Retinal pigment epithelial cell (primary cell): ENCODE results near the gene MCEE.
"Not testable (repeated sequence)": the region's sequence is repeated elsewhere in the genome, so short reads cannot be mapped to it uniquely, and the experiment has no call there.

Source experiments
- DNase-seq: peaks from one replicate; pipeline ENCODE4 v3.0.0-alpha.2; 2010; ENCODE audit warnings: low read depth
- H3K4me3 ChIP-seq: 2 replicates; pipeline ENCODE4 v1.5.1; 2011; ENCODE audit warnings: mild to moderate bottlenecking, low read length, control low read depth, moderate library complexity
- TF ChIP-seq, protein P1 (sequence below): conservative IDR thresholded peaks from 2 replicates; pipeline ENCODE4 v1.5.1; 2011; ENCODE audit warnings: low read depth, low read length, control low read depth, inconsistent platforms

MCEE gene

DNA sequence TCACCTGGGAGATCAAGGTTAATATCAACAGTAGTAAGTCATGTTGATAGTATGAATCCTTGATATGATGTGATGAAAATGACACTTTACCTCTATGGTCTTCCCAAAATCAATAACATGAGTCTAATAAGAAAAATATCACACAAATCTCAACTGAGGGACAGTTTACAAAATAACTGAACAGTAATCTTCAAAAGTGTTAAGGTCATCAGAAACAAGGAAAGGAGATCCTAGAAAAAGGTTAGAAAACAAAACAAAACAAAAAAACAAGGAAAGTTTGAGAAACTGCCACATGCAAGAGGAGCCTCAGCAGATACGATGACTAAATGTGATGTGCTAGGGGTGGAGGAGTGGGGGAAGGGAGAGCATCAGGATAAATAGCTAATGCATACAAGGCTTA, 16.2 kb downstream of the MCEE start:
- no peak overlapping the region for H3K4me3 ChIP-seq
- TF ChIP-seq, protein P1, sequence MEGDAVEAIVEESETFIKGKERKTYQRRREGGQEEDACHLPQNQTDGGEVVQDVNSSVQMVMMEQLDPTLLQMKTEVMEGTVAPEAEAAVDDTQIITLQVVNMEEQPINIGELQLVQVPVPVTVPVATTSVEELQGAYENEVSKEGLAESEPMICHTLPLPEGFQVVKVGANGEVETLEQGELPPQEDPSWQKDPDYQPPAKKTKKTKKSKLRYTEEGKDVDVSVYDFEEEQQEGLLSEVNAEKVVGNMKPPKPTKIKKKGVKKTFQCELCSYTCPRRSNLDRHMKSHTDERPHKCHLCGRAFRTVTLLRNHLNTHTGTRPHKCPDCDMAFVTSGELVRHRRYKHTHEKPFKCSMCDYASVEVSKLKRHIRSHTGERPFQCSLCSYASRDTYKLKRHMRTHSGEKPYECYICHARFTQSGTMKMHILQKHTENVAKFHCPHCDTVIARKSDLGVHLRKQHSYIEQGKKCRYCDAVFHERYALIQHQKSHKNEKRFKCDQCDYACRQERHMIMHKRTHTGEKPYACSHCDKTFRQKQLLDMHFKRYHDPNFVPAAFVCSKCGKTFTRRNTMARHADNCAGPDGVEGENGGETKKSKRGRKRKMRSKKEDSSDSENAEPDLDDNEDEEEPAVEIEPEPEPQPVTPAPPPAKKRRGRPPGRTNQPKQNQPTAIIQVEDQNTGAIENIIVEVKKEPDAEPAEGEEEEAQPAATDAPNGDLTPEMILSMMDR, result no peak
- no peak for DNase-seq

DNA sequence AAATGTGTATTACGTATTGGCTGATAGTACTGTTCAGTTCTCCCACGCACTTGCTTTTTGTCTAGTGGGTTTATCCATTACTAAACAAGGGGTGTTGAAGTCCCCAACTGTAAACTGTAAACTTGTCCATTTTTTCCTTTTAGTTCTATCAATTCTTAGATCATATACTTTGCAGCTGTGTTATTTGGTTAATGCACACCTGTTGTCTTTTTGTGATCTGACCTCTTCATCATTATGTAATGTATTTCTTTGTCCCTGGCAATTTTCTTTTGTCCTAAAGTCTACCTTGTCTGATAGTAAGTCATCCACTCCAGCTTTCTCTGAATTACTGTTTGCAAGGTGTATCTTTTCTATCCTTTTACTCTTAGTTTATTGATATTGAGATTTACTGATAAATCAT, 21.9 kb downstream of the MCEE start:
- no peak overlapping the region for H3K4me3 ChIP-seq
- no peak for DNase-seq
- TF ChIP-seq, protein P1, result no peak

DNA sequence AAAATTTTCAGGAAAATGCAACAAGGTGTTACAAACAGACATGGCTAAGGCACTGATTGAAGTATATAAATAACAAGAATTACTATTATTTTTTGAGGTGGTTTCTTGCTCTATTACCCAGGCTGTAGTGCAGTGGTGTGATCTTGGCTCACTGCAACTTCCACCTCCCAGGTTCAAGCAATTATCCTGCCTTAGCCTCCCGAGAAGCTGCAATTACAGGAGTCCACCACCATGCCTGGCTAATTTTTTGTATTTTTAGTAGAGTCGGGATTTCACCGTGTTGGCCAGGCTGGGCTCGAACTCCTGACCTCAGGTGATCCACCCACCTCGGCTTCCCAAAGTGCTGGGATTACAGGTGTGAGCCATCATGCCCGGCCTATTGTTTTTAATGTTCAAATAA, 23.6 kb downstream of the MCEE start:
- H3K4me3 ChIP-seq, result not testable (repeated sequence)

DNA sequence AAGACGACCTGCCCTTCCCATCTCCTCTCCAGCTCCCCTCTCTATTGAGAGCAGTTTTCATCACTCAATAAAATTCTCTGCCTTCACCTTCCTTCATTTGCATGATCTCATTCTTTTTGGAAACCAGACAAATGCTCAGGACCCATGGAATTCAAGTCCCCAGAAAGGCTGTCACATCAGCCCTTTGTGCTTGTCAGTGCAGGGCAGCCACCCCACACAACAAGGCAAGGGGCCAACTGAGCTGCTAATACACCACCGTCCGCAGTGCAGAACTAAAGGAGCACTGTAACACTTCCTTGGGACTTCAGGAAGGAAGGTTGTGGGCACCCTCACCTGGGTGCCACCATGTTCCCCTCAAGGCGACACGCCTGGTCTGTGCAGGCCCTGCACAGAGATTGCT, 26.2 kb downstream of the MCEE start:
- TF ChIP-seq, protein P1, result no peak
- H3K4me3 ChIP-seq, result no peak overlapping the region
- no peak for DNase-seq

More for the DNA sequence above, 23.6 kb downstream of the MCEE start:
- not testable (repeated sequence) for DNase-seq

DNA sequence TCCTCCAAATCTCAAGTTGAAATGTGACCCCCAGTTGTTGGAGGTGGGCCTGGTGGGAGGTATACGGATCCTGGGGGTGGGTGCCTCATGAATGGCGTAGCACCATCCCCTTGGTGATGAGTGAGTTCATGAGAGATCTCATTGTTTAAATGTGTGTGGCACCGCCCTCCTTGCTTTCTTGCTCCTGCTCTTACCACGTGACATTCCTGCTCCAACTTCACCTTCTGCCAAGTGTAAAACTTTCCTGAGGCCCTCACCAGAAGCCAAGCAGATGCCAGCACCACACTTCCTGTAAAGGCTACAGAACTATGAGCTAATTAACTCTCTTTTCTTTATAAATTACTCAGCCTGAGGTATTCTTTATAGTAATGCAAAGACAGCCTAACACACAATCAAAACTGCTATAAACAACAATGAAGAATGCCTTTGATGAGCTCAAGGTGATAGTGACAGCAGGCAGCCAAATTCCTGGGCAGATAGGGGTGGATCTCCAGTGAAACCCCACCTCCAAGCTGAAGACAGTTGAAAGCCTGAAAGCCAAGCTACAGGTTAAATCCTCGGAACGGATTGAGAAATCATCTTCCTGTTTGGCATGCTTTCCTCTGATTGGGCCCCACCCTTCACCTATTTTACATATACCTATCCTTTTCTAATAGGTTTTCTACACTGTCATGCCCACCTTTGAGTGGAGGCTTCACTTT, 26.9 kb downstream of the MCEE start:
- no peak overlapping the region for H3K4me3 ChIP-seq
- no peak for DNase-seq
- TF ChIP-seq, protein P1, result no peak

DNA sequence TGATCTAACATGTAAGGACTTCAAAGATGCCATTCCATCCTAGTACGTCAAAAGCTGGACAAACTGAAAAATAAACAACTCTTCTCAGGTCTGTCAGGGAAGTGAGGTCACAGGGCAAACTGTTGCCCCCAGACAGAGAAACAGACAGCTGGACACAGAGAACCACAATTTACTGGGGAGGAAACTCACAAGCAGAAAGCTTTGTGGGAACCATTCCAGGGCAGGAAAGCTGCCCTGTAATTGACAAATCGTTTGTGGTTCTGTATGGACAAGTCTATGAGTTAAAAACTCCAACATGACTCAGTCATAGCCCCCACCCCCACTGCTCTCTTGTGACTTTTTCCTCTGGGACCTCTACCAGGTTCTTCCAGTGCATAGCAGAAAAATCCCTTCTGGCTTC, 28.4 kb downstream of the MCEE start:
- no peak overlapping the region for H3K4me3 ChIP-seq
- TF ChIP-seq, protein P1, result no peak
- DNase-seq, result peak; percentile 36

DNA sequence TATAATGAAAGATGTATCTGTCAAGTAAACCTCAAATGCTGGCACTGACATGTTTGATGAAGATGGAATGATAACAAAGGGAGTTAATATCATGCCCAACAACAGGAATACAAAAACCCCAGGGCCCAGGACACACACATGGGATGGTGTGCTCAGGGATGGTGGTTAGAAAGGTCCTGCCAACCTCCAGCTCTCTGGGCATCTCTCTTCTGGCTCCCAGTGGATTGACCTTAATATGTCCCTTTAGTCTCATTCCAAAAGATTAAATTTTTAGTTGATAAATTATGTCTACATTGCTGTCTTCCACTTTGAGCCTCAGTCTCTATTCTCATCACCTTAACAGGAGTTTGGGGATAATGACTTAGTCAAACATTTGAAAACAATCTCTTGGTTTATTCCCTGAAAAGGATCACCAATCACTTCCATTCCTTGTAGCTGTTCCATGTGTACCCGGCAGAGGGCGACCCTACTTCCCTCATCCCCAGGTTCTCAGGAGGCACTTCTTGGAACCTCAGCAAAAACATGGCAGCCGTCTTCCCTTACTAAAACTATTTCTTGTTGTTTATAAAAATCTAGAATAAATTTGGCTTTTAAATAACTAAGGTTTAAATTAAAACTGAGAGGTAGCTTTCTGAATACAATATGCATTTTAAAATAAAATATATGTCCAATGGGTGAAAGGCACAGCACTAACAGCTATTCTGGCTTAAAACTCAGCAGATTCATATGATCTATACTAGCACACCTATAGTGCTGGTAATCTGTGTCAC, 29.6 kb downstream of the MCEE start:
- peak; percentile 9 for DNase-seq
- H3K4me3 ChIP-seq, result no peak overlapping the region
- TF ChIP-seq, protein P1, result peak; percentile 86

DNA sequence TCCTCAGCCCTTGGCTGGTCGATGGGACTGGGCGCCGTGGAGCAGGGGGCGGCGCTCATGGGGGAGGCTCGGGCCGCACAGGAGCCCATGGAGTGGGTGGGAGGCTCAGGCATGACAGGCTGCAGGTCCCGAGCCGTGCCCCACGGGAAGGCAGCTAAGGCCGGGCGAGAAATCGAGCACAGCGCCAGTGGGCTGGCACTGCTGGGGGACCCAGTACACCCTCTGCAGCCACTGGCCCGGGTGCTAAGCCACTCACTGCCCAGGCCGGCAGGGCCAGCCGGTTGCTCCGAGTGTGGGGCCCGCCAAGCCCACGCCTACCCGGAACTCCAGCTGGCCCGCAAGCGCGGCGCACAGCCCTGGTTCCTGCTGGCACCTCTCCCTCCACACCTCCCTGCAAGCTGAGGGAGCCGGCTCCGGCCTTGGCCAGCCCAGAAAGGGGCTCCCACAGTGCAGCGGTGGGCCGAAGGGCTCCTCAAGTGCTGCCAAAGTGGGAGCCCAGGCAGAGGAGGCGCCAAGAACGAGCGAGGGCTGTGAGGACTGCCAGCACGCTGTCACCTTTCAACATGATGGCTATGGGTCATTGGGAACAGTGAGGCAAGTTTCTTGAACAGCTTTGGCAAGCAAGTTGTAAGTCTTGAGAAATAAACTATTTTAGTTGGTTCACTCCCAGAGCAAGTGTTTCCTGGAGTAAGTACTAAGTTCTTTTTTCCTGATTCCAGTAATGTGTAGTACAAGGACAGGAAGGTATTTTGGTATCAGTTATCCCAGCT, 37.4 kb downstream of the MCEE start:
- DNase-seq, H3K4me3 ChIP-seq: not testable (repeated sequence)

DNA sequence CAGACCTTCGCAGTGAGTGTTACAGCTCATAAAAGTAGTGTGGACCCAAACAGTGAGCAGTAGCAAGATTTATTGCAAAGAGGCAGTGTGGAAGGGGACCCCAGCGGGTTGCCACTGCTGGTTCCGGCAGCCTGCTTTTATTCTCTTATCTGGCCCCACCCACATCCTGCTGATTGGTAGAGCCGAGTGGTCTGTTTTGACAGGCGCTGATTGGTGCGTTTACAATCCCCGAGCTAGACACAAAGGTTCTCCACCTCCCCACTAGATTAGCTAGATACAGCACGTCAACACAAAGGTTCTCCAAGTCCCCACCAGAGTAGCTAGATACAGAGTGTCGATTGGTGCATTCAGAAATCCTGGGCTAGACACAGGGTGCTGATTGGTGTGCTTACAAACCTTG, 38.2 kb downstream of the MCEE start:
- not testable (repeated sequence) for DNase-seq, H3K4me3 ChIP-seq

DNA sequence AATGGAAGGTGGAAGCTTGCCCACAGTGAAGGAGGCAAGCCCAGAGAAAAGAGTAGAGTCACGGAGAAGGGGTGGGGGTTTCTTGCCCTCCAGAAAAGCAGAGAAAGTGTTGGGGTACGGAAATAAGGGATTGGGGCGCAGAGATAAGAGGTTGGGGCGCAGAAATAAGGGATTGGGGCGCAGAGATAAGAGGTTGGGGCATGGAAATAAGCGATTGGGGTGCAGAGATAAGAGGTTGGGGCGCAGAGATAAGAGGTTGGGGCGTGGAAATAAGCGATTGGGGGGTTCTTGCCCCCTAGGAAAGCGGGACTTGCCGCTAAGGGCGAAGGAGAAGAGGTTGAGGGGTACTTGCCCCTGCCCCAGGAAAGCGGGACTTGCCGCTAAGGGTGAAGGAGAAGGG, 40.6 kb downstream of the MCEE start:
- not testable (repeated sequence) for DNase-seq, H3K4me3 ChIP-seq
